NCI-H748 (cell line): ENCODE data around the gene TBC1D19.
A peak's percentile ranks its signal among the peaks of the same experiment; 100 is the strongest.
"Not testable (repeated sequence)": the region's sequence is repeated elsewhere in the genome, so short reads cannot be mapped to it uniquely, and the experiment has no call there.

ENCODE experiments used
- DNase-seq: peaks from one replicate; lab custom pipeline; 2025; ENCODE audit not compliant: unreplicated experiment; lab: John Stamatoyannopoulos, UW

The TBC1D19 gene

GRCh38 chr4:26679040-26679695 lies 95.3 kb downstream of the TBC1D19 start:
- not testable (repeated sequence) for DNase-seq

- no peak for DNase-seq
Measured at GRCh38 chr4:26682436-26682835, 98.6 kb downstream of the TBC1D19 start.

- no peak for DNase-seq
Measured at GRCh38 chr4:26685250-26685649, 101.4 kb downstream of the TBC1D19 start.

GRCh38 chr4:26687728-26688127 lies 103.8 kb downstream of the TBC1D19 start:
- DNase-seq, result no peak

GRCh38 chr4:26690506-26690905 lies 106.6 kb downstream of the TBC1D19 start:
- no peak for DNase-seq

- DNase-seq, result no peak
Measured at GRCh38 chr4:26692014-26692726, 108.3 kb downstream of the TBC1D19 start.

- not testable (repeated sequence) for DNase-seq
Measured at GRCh38 chr4:26694131-26694530, 110.2 kb downstream of the TBC1D19 start.

- DNase-seq, result no peak
Measured at GRCh38 chr4:26700110-26700509, 116.2 kb downstream of the TBC1D19 start.

GRCh38 chr4:26701095-26701494 lies 117.2 kb downstream of the TBC1D19 start:
- DNase-seq, result no peak

- no peak for DNase-seq
Measured at GRCh38 chr4:26701786-26702227, 117.9 kb downstream of the TBC1D19 start.

- no peak for DNase-seq
Measured at GRCh38 chr4:26707342-26707741, 123.5 kb downstream of the TBC1D19 start.

GRCh38 chr4:26709246-26709645 lies 125.4 kb downstream of the TBC1D19 start:
- DNase-seq, result no peak

GRCh38 chr4:26713563-26714151 lies 129.8 kb downstream of the TBC1D19 start:
- DNase-seq, result no peak

- no peak for DNase-seq
Measured at GRCh38 chr4:26715636-26716242, 131.9 kb downstream of the TBC1D19 start.

GRCh38 chr4:26717332-26717731 lies 133.4 kb downstream of the TBC1D19 start:
- no peak for DNase-seq

- DNase-seq, result peak; percentile 3
Measured at GRCh38 chr4:26719954-26720552, 136.2 kb downstream of the TBC1D19 start.

- no peak for DNase-seq
Measured at GRCh38 chr4:26721685-26722084, 137.8 kb downstream of the TBC1D19 start.

GRCh38 chr4:26723216-26723615 lies 139.3 kb downstream of the TBC1D19 start:
- DNase-seq, result no peak

GRCh38 chr4:26724534-26724933 lies 140.7 kb downstream of the TBC1D19 start:
- DNase-seq, result no peak

- no peak for DNase-seq
Measured at GRCh38 chr4:26726655-26727387, 142.9 kb downstream of the TBC1D19 start.

GRCh38 chr4:26727844-26728243 lies 144.0 kb downstream of the TBC1D19 start:
- no peak for DNase-seq
